Liver (tissue), 9 donors: ENCODE results near the gene TSEN2. TPM values are rescaled to one million over a fixed set of nuclear protein-coding genes. Genes with fewer than 3 reads are reported as not detected.
A peak's percentile ranks its signal among the peaks of the same experiment; 100 is the strongest.

Source experiments
- DNase-seq: peaks from one replicate; pipeline ENCODE4 v3.0.0-alpha.2; 2017; ENCODE audit warnings: low spot score
- H3K27ac ChIP-seq, 2 donors: one replicate each; pipeline ENCODE4 v1.7.0; 2013; ENCODE audit warnings: inconsistent platforms in 2 of 2, low read length in 2 of 2, control low read depth in 1 of 2, low read depth in 1 of 2, mild to moderate bottlenecking in 1 of 2
- H3K27me3 ChIP-seq, 4 donors: one replicate each; pipeline versions ENCODE4 v1.6.1 to v1.7.0; 2013; ENCODE audit warnings: low read length in 3 of 4, inconsistent platforms in 1 of 4, mild to moderate bottlenecking in 1 of 4, moderate library complexity in 1 of 4; ENCODE audit not compliant: control insufficient read depth in 4 of 4, insufficient read depth in 4 of 4
- H3K36me3 ChIP-seq, 4 donors: one replicate each; pipeline versions ENCODE4 v1.6.1 to v1.7.0; 2013; ENCODE audit warnings: low read length in 3 of 4, mild to moderate bottlenecking in 3 of 4, low read depth in 1 of 4, moderate library complexity in 1 of 4; ENCODE audit not compliant: control insufficient read depth in 4 of 4, insufficient read depth in 3 of 4
- H3K4me1 ChIP-seq, 4 donors: one replicate each; pipeline versions ENCODE4 v1.6.1 to v1.7.0; 2013; ENCODE audit warnings: low read length in 3 of 4, mild to moderate bottlenecking in 3 of 4, moderate library complexity in 1 of 4; ENCODE audit not compliant: control insufficient read depth in 4 of 4, insufficient read depth in 4 of 4
- H3K4me3 ChIP-seq, 3 donors: one replicate each; pipeline versions ENCODE4 v1.6.1 to v1.7.0; 2013; ENCODE audit warnings: low read length in 3 of 3, control low read depth in 1 of 3, low read depth in 1 of 3, mild to moderate bottlenecking in 1 of 3
- H3K9ac ChIP-seq, 2 donors: one replicate each; pipeline ENCODE4 v1.7.0; 2013; ENCODE audit warnings: low read length in 2 of 2, mild to moderate bottlenecking in 2 of 2, moderate library complexity in 2 of 2, control low read depth in 1 of 2, low read depth in 1 of 2
- H3K9me3 ChIP-seq, 4 donors: one replicate each; pipeline versions ENCODE4 v1.6.1 to v1.7.0; 2013; ENCODE audit warnings: low read length in 3 of 4; ENCODE audit not compliant: control insufficient read depth in 4 of 4
- FOXA1 ChIP-seq: IDR thresholded peaks from 2 replicates; pipeline ENCODE4 v1.6.1; 2016; ENCODE audit warnings: antibody characterized with exemption
- FOXA2 ChIP-seq: IDR thresholded peaks from 2 replicates; pipeline ENCODE4 v1.6.1; 2016; ENCODE audit warnings: antibody characterized with exemption
- GABPA ChIP-seq, 2 donors: IDR thresholded peaks in 1 of 2; conservative IDR thresholded peaks in 1 of 2; 2 replicates each; pipeline ENCODE4 v1.6.1; 2016; ENCODE audit warnings: antibody characterized with exemption in 2 of 2, mild to moderate bottlenecking in 1 of 2, moderate library complexity in 1 of 2
- HNF4A ChIP-seq, 2 donors: conservative IDR thresholded peaks; 2 replicates each; pipeline ENCODE4 v1.6.1; 2016; ENCODE audit warnings: antibody characterized with exemption in 2 of 2, mild to moderate bottlenecking in 2 of 2
- HNF4G ChIP-seq: IDR thresholded peaks from 2 replicates; pipeline ENCODE4 v1.6.1; 2016; ENCODE audit warnings: antibody characterized with exemption
- MAX ChIP-seq: IDR thresholded peaks from 2 replicates; pipeline ENCODE4 v1.6.1; 2016; ENCODE audit warnings: antibody characterized with exemption
- NR2F2 ChIP-seq: IDR thresholded peaks from 2 replicates; pipeline ENCODE4 v1.6.1; 2016; ENCODE audit warnings: antibody characterized with exemption
- RAD21 ChIP-seq, 2 donors: IDR thresholded peaks; 2 replicates each; pipeline ENCODE4 v1.6.1; 2016; ENCODE audit warnings: antibody characterized with exemption in 2 of 2, mild to moderate bottlenecking in 2 of 2
- REST ChIP-seq: IDR thresholded peaks from 2 replicates; pipeline ENCODE4 v1.6.1; 2016; ENCODE audit warnings: antibody characterized with exemption, mild to moderate bottlenecking
- RXRA ChIP-seq, 2 donors: IDR thresholded peaks; 2 replicates each; pipeline ENCODE4 v1.6.1; 2017 to 2018; ENCODE audit warnings: antibody characterized with exemption in 2 of 2, mild to moderate bottlenecking in 1 of 2
- SP1 ChIP-seq: IDR thresholded peaks from 2 replicates; pipeline ENCODE4 v1.6.1; 2018; ENCODE audit warnings: antibody characterized with exemption, mild to moderate bottlenecking
- TAF1 ChIP-seq: conservative IDR thresholded peaks from 2 replicates; pipeline ENCODE4 v1.6.1; 2016; ENCODE audit warnings: antibody characterized with exemption, mild to moderate bottlenecking
- YY1 ChIP-seq: IDR thresholded peaks from 2 replicates; pipeline ENCODE4 v1.6.1; 2016; ENCODE audit warnings: antibody characterized with exemption, mild to moderate bottlenecking
- WGBS: extraction: QIAGEN DNeasy Blood & Tissue Kit; methylation state at CpG from one replicate; pipeline ENCODE4 v1.1.7; 2013; 5-methylcytosine and 5-hydroxymethylcytosine counted together
- polyA plus RNA-seq, 2 donors: library from polyadenylated mRNA; stranded (reverse) in 1 of 2; unstranded in 1 of 2; fragments of 200-250 nt in 1 of 2; fragments of >200 nt in 1 of 2; fragmentation: Nextera tagmentation in 1 of 2; extraction: Ambion mirVana in 1 of 2; gene quantifications; one replicate each; pipeline versions ENCODE4 v1.2.1 to v1.2.3, GENCODE V29; 2013 to 2015
- total RNA-seq, 2 donors: library from RNA; depleted of rRNA; stranded (reverse); fragments of >200 nt; gene quantifications; one replicate each; pipeline ENCODE4 v1.2.3, GENCODE V29; 2014
- donor health status: healthy.
- donor health status: healthy.
- donor health status: healthy.
- donor health status: healthy.
- donor health status: healthy.

Gene TSEN2
- total and polyA plus RNA-seq, 4 donors: 4.1 to 14.1 (median 6.9) TPM

DNA sequence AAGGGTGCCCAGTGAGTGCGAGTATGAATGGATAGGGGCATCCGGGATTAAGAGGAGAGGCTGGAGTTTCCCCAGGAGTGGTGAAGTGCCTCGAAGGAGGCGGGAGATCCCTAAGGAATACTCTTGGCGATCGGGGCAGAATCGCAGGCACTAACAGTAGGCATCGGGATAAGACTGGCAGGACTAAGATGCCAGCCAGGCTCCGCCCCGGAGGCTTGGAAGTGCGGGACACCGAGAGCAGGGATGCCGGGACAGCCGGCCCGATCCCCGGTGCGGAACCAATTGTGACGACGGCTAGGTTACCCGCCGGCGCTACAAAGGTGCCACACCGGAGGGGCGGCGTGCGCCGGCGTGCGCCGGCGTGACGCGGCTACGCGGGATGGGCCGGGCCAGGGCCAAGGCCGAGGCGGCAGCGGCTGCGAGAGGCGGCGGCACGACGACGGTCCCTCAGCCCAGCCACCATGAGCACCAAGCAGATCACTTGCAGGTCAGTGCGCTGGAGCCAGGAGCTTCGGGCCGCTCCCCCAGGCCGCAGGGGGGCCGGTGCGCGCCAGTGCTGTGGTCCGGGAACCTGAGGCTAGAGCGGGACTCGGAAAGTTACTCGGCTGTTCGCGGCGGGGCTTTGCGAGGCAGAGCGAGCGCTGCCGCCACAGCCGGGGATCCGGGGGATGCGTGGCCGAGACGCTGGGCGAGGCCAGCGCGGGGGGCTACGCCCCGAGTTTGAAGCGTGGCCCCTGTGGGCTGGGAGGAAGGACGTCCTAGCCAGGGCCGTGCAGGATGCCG lies 72.6 kb downstream of the TSEN2 start, which contains the start of gene MKRN2:
Gene MKRN2, plus strand, starts transcription at position 398 of the 783 bp plus-strand sequence. Its CDS starts 64 bp downstream, at position 462.
- Histone ChIP-seq H3K27ac (peak within 1 kb of the TSS; percentile 97 to 100), H3K36me3 (no peaks in the 10 kb centered on the region), H3K9ac (peak within 1 kb of the TSS; percentile 76 to 98), H3K4me3 (peak within 1 kb of the TSS; percentile 86 to 99 (median 93)), H3K27me3 (peaks cover 0 to 2% (median 0%) of the 10 kb centered on the region in 4 donors), H3K9me3 (no peaks in the 10 kb centered on the region), H3K4me1 (peaks cover 0 to 39% (median 26%) of the 10 kb centered on the region in 4 donors)
- under 1% methylated on average over 77 of the region's 77 CpGs for WGBS
- peak; percentile 92 for DNase-seq
- TF ChIP-seq HNF4G (no peak), TAF1 (no peak), HNF4A (conservative IDR thresholded peaks at IDR 0.05) (peak in 1 of 2 donors; percentile 10), RAD21 (IDR thresholded peaks at IDR 0.05) (peak in 1 of 2 donors; percentile 2), FOXA2 (no peak), NR2F2 (peak; percentile 20), SP1 (peak; percentile 18), YY1 (peak; percentile 42), FOXA1 (no peak), GABPA (IDR thresholded peaks at IDR 0.05 in 1 of 2, conservative IDR thresholded peaks at IDR 0.05 in 1 of 2) (peak; percentile 65 to 85), MAX (peak; percentile 31), REST (peak; percentile 26)

- H3K9me3 ChIP-seq: no peaks in the 10 kb centered on the region
- H3K4me1 ChIP-seq: peaks cover 0 to 39% (median 26%) of the 10 kb centered on the region in 4 donors
- WGBS: under 1% methylated on average over 18 of the region's 18 CpGs
- peak overlapping the region; percentile 86 to 99 (median 93) for H3K4me3 ChIP-seq
- peak overlapping the region; percentile 76 to 98 for H3K9ac ChIP-seq
- no peak for DNase-seq
- peak; percentile 84 for TF ChIP-seq YY1
- TF ChIP-seq GABPA (IDR thresholded peaks at IDR 0.05 in 1 of 2, conservative IDR thresholded peaks at IDR 0.05 in 1 of 2): no peak
- no peaks in the 10 kb centered on the region for H3K36me3 ChIP-seq
- H3K27ac ChIP-seq: peak overlapping the region; percentile 97 to 100
- H3K27me3 ChIP-seq: peaks cover 0 to 2% (median 0%) of the 10 kb centered on the region in 4 donors
Observed at GRCh38 chr3:12557473-12558100, 73.3 kb downstream of the TSEN2 start.

- no peak overlapping the region for H3K9ac ChIP-seq
- no peak for DNase-seq
- no peak overlapping the region for H3K4me3 ChIP-seq
- H3K36me3 ChIP-seq: no peaks in the 10 kb centered on the region
- H3K4me1 ChIP-seq: peaks cover 0 to 39% (median 24%) of the 10 kb centered on the region in 4 donors
- 67% methylated on average over 4 of the region's 4 CpGs for WGBS
- H3K27ac ChIP-seq: no peak overlapping the region
- TF ChIP-seq TAF1: no peak
- no peak for TF ChIP-seq RXRA (IDR thresholded peaks at IDR 0.05)
- TF ChIP-seq YY1: no peak
- TF ChIP-seq HNF4A (conservative IDR thresholded peaks at IDR 0.05): no peak
- TF ChIP-seq FOXA2: no peak
- TF ChIP-seq NR2F2: no peak
- H3K27me3 ChIP-seq: peaks cover 0 to 2% (median 0%) of the 10 kb centered on the region in 4 donors
- no peaks in the 10 kb centered on the region for H3K9me3 ChIP-seq
Observed at GRCh38 chr3:12558706-12559105, 74.4 kb downstream of the TSEN2 start.
